Hepatocyte (in vitro differentiated cells): ENCODE data around the gene DOCK3. TPM values are rescaled to one million over a fixed set of nuclear protein-coding genes. Genes with fewer than 3 reads are reported as not detected.

ENCODE experiments used
- DNase-seq: peaks from one replicate; pipeline ENCODE4 v3.0.0-alpha.2; 2016; ENCODE audit warnings: low spot score
- H2AFZ ChIP-seq: fragments of 200-600 bp; sonication (generic); 2 replicates; pipeline ENCODE4 v1.6.0; 2016; ENCODE audit warnings: antibody characterized with exemption, mild to moderate bottlenecking
- H3K27ac ChIP-seq: fragments of 200-600 bp; sonication (generic); 2 replicates; pipeline ENCODE4 v1.5.1; 2016; ENCODE audit warnings: mild to moderate bottlenecking
- H3K27me3 ChIP-seq: fragments of 200-600 bp; sonication (generic); 2 replicates; pipeline ENCODE4 v1.6.1; 2016
- H3K36me3 ChIP-seq: fragments of 200-600 bp; sonication (generic); replicated peaks from 2 replicates; pipeline ENCODE4 v1.5.1; 2016; ENCODE audit warnings: low read depth; ENCODE audit not compliant: insufficient read depth
- H3K4me1 ChIP-seq: fragments of 200-600 bp; sonication (generic); 2 replicates; pipeline ENCODE4 v1.5.1; 2016; ENCODE audit warnings: mild to moderate bottlenecking, moderate library complexity; ENCODE audit not compliant: insufficient read depth
- H3K4me2 ChIP-seq: fragments of 200-600 bp; sonication (generic); 2 replicates; pipeline ENCODE4 v1.6.0; 2016
- H3K4me3 ChIP-seq: fragments of 200-600 bp; sonication (generic); 2 replicates; pipeline ENCODE4 v1.5.1; 2016; ENCODE audit warnings: mild to moderate bottlenecking
- H3K79me2 ChIP-seq: fragments of 200-600 bp; sonication (generic); 2 replicates; pipeline ENCODE4 v1.6.0; 2017; ENCODE audit warnings: mild to moderate bottlenecking
- H3K9me2 ChIP-seq: fragments of 200-600 bp; sonication (generic); replicated peaks from 2 replicates; pipeline ENCODE4 v1.6.0; 2017; ENCODE audit warnings: mild to moderate bottlenecking; ENCODE audit not compliant: insufficient read depth
- H3K9me3 ChIP-seq: fragments of 200-600 bp; sonication (generic); 2 replicates; pipeline ENCODE4 v1.5.1; 2016; ENCODE audit warnings: low read depth, mild to moderate bottlenecking
- H4K20me1 ChIP-seq: fragments of 200-600 bp; sonication (generic); 2 replicates; pipeline ENCODE4 v1.6.0; 2016; ENCODE audit warnings: mild to moderate bottlenecking; ENCODE audit not compliant: insufficient read depth, poor library complexity, severe bottlenecking
- CTCF ChIP-seq: fragments of 200-600 bp; sonication (generic); IDR thresholded peaks from 2 replicates; pipeline ENCODE4 v1.5.1; 2016; ENCODE audit warnings: antibody characterized with exemption, mild to moderate bottlenecking; ENCODE audit not compliant: poor library complexity
- EZH2 ChIP-seq: fragments of 200-600 bp; sonication (generic); IDR thresholded peaks from 2 replicates; pipeline ENCODE4 v1.6.1; 2016; ENCODE audit warnings: antibody characterized with exemption, mild to moderate bottlenecking, borderline replicate concordance
- EZH2phosphoT487 ChIP-seq: fragments of 200-600 bp; sonication (generic); IDR thresholded peaks from one replicate; pipeline ENCODE4 v1.6.1; 2018; ENCODE audit warnings: antibody characterized with exemption, mild to moderate bottlenecking, low read depth, moderate library complexity; ENCODE audit not compliant: unreplicated experiment, severe bottlenecking
- WGBS: methylation state at CpG from one replicate; pipeline ENCODE4 v1.1.6; 2016; ENCODE audit warnings: low lambda C conversion rate; ENCODE audit errors: missing lambda C conversion rate; 5-methylcytosine and 5-hydroxymethylcytosine counted together
- polyA plus RNA-seq: library from polyadenylated mRNA; unstranded; fragments of >200 nt; fragmentation: Nextera tagmentation; extraction: Ambion mirVana; gene quantifications from 2 replicates; pipeline ENCODE4 v1.2.1, GENCODE V29; 2016
- total RNA-seq: library from RNA; depleted of rRNA; stranded (reverse); fragments of >200 nt; gene quantifications from 2 replicates; pipeline ENCODE4 v1.2.3, GENCODE V29; 2014

The DOCK3 gene
- total and polyA plus RNA-seq, 2 experiments from 2014 or later: 0.77 to 1.6 TPM

- no peak overlapping the region for H3K4me2 ChIP-seq
- no peaks in the 10 kb centered on the region for H3K79me2 ChIP-seq
- no peak for DNase-seq
- no peaks in the 10 kb centered on the region for H4K20me1 ChIP-seq
- H3K4me3 ChIP-seq: no peak overlapping the region
- no peaks in the 10 kb centered on the region for H3K27me3 ChIP-seq
- no peaks in the 10 kb centered on the region for H3K36me3 ChIP-seq
- H2AFZ ChIP-seq: no peak overlapping the region
- no peaks in the 10 kb centered on the region for H3K9me3 ChIP-seq
- no peak overlapping the region for H3K27ac ChIP-seq
- 89% methylated on average over 9 of the region's 9 CpGs for WGBS
- H3K4me1 ChIP-seq: no peaks in the 10 kb centered on the region
- H3K9me2 ChIP-seq: no peaks in the 10 kb centered on the region
- TF ChIP-seq EZH2 (no peak), CTCF (no peak), EZH2phosphoT487 (no peak)
Measured at GRCh38 chr3:51354731-51355615, 680.2 kb downstream of the DOCK3 start.

- Histone ChIP-seq H3K4me3 (no peak overlapping the region), H3K4me2 (no peak overlapping the region), H3K27ac (no peak overlapping the region), H3K9me2 (no peaks in the 10 kb centered on the region), H2AFZ (no peak overlapping the region), H3K27me3 (no peaks in the 10 kb centered on the region), H3K36me3 (no peaks in the 10 kb centered on the region), H4K20me1 (no peaks in the 10 kb centered on the region), H3K79me2 (no peaks in the 10 kb centered on the region), H3K9me3 (no peaks in the 10 kb centered on the region), H3K4me1 (no peaks in the 10 kb centered on the region)
- no peak for DNase-seq
- WGBS: 78% methylated on average over 8 of the region's 8 CpGs
- no peak for TF ChIP-seq EZH2
- no peak for TF ChIP-seq CTCF
- no peak for TF ChIP-seq EZH2phosphoT487
Measured at GRCh38 chr3:51355891-51356578, 681.3 kb downstream of the DOCK3 start.

DNA sequence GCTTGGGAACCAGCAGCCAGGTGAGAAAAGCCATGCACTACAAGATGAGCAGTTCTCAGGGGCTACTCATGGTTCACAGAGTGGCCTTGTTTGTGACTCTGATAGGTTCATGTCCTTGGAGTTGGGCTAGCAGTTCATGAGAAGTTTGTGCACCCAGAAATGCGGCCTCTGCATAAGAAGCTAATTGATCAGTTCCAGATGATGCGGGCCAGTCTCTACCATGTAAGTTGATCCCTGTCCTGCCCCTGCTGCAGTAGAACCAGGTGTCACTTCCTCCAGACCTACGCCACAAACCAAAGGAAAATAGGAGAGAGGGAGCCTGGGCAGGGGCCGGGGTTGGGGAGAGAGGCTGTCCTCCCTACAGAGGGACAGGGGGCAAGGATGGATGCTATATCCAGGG is 683.1 kb downstream of the DOCK3 start:
- Histone ChIP-seq H3K9me3 (no peaks in the 10 kb centered on the region), H3K4me1 (no peaks in the 10 kb centered on the region), H3K79me2 (no peaks in the 10 kb centered on the region), H3K27ac (no peak overlapping the region), H3K4me2 (no peak overlapping the region), H4K20me1 (no peaks in the 10 kb centered on the region), H2AFZ (no peak overlapping the region), H3K36me3 (no peaks in the 10 kb centered on the region), H3K9me2 (no peaks in the 10 kb centered on the region), H3K4me3 (no peak overlapping the region), H3K27me3 (no peaks in the 10 kb centered on the region)
- no peak for DNase-seq
- 61% methylated on average over 4 of the region's 4 CpGs for WGBS
- TF ChIP-seq CTCF (no peak), EZH2 (no peak), EZH2phosphoT487 (no peak)
